NOMO-1 treated with DMSO at 0.1 percent for 48 hours (cell line): ENCODE measurements around the gene SDK1.

Experiments used
- DNase-seq: peaks from one replicate; lab custom pipeline; 2025; ENCODE audit not compliant: unreplicated experiment; lab: John Stamatoyannopoulos, UW

Gene SDK1

GRCh38 chr7:4166340-4166739, 865.3 kb downstream of the SDK1 start:
- no peak for DNase-seq

DNA sequence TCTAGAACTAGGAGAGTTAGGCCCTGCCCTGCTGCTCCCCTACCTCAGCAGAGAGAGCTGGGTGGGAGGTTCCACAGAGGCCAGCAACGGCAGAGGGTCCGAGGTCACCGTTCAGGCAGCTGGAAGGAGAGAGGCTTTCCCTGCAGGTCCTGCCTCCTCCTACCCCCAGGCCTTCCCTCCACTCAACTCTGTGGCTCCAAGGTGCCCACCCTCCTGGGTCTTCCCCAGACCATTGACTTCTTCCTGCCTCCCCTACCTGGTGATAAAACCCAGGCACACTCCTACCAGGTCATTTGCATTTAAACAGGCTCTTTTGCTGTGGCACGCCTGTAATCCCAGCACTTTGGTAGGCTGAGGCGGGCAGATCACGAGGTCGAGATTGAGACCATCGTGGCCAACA, 865.8 kb downstream of the SDK1 start:
- DNase-seq = no peak

DNA sequence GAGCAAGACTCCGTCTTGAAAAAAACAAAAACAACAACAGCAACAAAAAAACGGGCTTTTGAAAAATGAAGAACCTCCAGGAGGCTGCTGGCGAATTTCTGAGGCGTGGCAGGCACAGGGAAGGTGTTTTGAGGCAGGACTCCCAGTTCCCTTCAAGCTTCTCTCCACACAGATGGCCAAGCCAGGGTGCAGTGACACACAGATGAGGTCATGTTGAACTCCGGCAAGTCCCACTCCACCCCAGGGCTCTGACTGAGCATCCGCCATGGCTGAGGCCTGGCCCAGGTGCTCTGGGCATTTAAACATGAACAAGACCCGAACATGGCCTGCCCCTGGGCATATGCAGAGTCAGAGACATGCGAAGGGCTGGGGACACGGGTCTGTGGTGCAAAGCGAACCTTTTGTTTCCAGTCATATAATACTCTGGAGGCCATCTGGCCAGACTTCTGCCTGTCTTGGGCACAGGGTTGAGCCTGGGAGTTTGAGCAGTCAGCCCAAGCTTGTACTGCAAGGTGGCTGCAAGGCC, 866.4 kb downstream of the SDK1 start:
- no peak for DNase-seq

DNA sequence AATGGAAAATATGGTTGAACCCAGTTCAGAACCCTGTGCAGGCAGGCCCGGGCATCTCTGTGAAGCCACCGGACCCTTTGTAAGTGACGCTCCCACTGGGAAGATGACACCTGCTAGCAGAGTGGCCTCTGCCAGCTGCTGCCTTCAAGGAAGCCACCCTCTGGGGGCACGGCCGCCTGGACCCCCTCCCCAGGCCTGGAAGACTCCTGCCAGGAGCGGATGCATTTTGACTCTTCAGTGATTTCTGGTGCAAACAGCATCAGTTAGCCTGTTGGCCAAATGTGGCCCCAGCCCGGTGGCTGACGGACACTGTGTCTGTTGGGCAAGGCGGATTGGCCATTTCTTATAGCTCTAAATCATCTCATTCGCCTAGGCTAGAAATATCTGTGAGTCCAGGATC, 867.0 kb downstream of the SDK1 start:
- no peak for DNase-seq

DNA sequence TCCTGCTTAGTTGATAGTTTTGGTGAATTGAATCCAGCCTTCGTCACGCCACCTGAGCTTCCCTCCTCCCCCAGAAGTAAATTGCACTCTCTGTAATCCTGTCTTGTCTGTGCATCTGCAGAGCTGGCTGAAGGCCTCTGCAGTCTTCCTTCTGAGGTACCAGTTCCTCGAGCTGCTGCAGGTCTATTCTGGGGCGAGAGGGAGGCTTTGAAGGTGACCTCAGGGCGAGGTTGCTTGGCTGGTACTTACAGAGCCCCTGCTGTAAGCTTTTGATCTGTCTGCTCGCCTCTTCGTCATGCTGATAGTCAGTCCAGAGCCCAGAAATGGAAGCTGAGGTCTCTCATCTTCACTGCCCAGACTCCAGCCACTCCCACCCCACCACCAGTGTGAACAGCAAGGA, 867.5 kb downstream of the SDK1 start:
- no peak for DNase-seq

GRCh38 chr7:4169455-4169854, 868.4 kb downstream of the SDK1 start:
- DNase-seq = no peak

GRCh38 chr7:4170997-4171786, 870.1 kb downstream of the SDK1 start:
- no peak for DNase-seq

GRCh38 chr7:4172883-4173282, 871.8 kb downstream of the SDK1 start:
- DNase-seq = no peak

DNA sequence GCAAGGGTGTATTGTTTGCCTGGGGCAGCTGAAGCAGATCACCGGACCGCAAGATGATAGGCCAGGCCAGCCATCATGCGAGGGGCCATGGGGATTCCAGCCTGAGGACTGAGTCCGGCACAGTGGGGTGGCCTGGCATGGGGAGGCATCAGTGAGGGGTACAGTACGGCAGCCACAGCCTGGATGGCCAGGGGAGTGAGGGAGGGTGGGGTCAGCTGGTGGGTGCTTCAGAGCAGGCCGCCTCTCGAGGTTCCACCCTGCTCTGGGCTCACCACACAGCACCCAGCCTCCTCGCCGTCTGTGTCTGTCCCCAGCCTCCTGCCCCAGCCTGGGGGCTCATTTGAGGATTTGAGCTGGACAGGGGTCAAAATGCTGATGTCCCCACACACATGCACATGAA, 872.6 kb downstream of the SDK1 start:
- no peak for DNase-seq

- no peak for DNase-seq
These were observed 873.0 kb downstream of the SDK1 start for GRCh38 chr7:4174016-4174415.

DNA sequence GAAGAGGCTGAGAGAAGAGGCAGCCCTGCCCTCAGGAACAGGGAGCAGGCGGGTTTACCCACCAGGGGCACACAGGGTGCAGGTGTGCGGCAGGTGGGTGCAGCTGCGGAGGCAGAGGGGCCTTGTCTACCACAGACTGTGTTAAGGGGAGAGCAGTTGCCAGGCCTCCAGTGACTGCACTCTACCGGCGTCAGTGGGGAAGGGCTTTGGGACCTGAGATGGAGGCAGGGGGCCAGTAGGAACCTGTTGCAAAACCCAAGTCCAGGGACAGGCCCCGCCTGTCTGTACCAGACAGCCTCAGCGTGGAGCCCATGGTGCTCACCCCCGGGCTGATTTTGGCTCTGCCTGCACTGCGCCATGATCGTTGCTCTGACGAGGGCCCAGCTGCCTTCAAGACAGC, 873.4 kb downstream of the SDK1 start:
- DNase-seq = no peak

GRCh38 chr7:4174884-4175283, 873.8 kb downstream of the SDK1 start:
- no peak for DNase-seq

- DNase-seq = no peak
These were observed 874.4 kb downstream of the SDK1 start for GRCh38 chr7:4175346-4175973.

GRCh38 chr7:4177001-4177400, 875.9 kb downstream of the SDK1 start:
- no peak for DNase-seq

DNA sequence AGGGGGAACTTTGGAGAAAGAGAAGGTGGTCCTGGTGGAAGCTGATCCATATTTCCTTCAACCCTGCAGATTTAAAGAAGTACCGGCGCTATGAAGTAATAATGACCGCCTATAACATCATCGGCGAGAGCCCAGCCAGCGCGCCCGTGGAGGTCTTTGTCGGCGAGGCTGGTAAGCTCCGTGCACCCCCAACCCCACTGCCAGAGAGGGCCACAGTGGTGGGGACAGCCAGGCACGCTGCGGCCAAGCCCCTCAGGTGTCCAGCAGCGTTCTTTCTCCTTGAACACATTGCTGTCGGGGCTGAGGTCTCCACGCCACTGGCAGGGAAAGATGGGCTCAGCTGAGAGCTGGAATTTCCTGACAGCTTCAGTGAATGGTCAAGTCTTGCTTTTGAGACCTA, 877.4 kb downstream of the SDK1 start:
- DNase-seq = no peak

GRCh38 chr7:4178916-4179687, 878.0 kb downstream of the SDK1 start:
- no peak for DNase-seq

GRCh38 chr7:4179688-4180380, 878.8 kb downstream of the SDK1 start:
- DNase-seq = no peak

DNA sequence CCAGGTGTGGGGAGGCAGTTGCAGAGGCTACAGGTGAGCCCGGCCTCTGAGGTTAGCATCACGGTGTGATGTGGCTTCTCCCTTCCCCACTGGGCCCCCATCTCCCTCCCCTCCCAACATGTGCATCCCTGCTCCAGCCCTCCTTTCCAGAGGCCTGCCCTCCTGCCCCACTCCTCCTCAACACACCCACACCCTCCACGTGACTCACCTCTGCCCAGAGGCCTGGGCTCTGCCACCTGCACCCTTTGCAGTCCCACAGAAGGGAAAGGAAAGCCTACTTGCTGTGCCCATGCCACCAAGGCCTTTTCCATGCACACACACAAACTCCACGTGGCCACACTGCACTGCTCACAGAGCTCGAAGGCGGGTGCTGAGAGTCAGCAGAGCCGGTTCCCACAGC, 880.4 kb downstream of the SDK1 start:
- no peak for DNase-seq

DNA sequence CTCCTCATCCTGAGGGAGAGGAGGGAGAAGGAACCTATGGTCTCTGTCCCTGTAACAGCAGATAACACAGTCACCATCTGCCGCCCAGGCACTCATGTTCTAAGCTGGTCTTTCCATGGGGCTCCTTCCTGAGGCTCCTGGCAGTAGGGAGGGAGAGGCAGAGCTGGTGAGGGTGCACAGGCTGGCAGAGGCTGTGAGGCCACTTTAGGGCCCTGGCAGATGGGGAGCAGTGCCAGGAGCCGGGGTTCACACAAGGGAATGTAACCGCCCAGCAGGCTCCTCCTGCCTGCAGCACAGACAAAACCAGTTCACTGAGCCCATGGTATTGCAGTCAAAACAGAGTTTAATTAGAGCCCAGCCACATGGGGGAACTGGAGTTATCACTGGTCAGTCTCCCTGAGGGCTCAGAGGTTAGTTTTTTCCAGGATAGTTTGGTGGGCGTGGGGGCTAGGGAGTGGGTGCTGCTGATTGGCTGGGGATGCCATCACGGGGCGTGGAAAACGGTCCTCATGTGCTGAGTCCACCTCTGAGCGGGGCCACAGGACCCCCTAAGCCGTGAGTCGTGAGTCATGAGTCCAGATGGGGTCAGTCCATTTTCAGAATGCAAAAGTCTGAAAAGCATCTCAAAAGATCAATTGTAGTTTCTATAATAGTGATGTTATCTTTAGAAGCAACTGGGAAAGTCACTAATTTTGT, 881.7 kb downstream of the SDK1 start:
- no peak for DNase-seq

- DNase-seq = no peak
These were observed 883.6 kb downstream of the SDK1 start for GRCh38 chr7:4184653-4185052.

DNA sequence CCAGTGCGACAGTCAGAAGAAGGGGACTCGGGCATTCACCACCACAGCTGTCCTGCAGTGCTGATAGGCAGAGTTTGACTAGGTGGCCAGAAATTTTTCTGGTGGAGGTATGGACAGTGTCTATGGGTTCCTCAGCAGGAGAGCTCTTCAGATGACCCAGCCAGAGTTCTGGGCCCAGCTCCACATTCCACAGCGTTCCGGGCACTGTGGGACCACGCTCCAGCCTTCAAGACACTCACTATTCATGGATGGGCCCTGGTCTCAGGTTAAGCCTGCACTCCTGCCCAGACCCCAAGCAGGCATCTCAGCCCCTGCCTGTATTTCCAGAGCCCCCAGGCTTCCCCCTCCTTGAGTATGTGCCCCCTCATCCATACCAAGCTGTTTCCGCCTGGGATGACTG, 884.1 kb downstream of the SDK1 start:
- no peak for DNase-seq
